ENCODE results near the gene C12orf57. TPM values are rescaled to one million over a fixed set of nuclear protein-coding genes. Genes with fewer than 3 reads are reported as not detected.

C12orf57 gene
- total and polyA plus RNA-seq, 2 experiments from 2014 or later: 204 to 262 TPM

DNA sequence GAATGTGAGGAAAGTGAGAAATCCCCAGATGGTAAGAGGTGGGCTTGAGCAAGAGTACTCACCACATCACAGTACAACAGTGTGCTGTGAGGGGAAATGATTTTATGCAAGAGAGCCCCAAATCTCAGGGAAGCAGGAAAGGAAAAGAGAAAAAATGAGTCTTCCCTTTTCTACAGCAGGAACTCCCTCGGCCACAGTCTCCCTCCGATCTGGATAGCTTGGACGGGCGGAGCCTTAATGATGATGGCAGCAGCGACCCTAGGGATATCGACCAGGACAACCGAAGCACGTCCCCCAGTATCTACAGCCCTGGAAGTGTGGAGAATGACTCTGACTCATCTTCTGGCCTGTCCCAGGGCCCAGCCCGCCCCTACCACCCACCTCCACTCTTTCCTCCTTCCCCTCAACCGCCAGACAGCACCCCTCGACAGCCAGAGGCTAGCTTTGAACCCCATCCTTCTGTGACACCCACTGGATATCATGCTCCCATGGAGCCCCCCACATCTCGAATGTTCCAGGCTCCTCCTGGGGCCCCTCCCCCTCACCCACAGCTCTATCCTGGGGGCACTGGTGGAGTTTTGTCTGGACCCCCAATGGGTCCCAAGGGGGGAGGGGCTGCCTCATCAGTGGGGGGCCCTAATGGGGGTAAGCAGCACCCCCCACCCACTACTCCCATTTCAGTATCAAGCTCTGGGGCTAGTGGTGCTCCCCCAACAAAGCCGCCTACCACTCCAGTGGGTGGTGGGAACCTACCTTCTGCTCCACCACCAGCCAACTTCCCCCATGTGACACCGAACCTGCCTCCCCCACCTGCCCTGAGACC lies 8.2 kb upstream of the C12orf57 start:
- no peaks in the 10 kb centered on the region for H3K9me2 ChIP-seq (ENCODE audit: insufficient read depth)
- DNase-seq (ENCODE audit: low spot score) (no peak), ATAC-seq (no peak)
- Mint-ChIP-seq H3K27ac (no peak overlapping the region; the same call in 1 of the 2 replicates), H3K4me1 (peaks cover 41% of the 10 kb centered on the region), H3K4me3 (peak overlapping the region; percentile 79; the same call in 1 of the 3 replicates), H3K36me3 (ENCODE audit: low read depth) (peaks cover 69% of the 10 kb centered on the region), H3K9me3 (peaks cover 3% of the 10 kb centered on the region; the same call in 1 of the 3 replicates), H3K27me3 (ENCODE audit: insufficient read depth, low read depth, poor library complexity) (peaks cover 26% of the 10 kb centered on the region)
- H3K36me3 ChIP-seq (ENCODE audit: insufficient read depth): peaks cover 17% of the 10 kb centered on the region
- TF ChIP-seq EZH2 (IDR thresholded peaks at IDR 0.05; ENCODE audit: low read depth, unreplicated experiment): no peak
- no peak for TF ChIP-seq JUNB (IDR thresholded peaks at IDR 0.05; ENCODE audit: unreplicated experiment)
- TF ChIP-seq ZNF114 (CRISPR knock-in tag; IDR thresholded peaks at IDR 0.05): no peak
- TF ChIP-seq POLR2AphosphoS5 (IDR thresholded peaks at IDR 0.05; ENCODE audit: low read depth): no peak
- TF ChIP-seq, protein P1, sequence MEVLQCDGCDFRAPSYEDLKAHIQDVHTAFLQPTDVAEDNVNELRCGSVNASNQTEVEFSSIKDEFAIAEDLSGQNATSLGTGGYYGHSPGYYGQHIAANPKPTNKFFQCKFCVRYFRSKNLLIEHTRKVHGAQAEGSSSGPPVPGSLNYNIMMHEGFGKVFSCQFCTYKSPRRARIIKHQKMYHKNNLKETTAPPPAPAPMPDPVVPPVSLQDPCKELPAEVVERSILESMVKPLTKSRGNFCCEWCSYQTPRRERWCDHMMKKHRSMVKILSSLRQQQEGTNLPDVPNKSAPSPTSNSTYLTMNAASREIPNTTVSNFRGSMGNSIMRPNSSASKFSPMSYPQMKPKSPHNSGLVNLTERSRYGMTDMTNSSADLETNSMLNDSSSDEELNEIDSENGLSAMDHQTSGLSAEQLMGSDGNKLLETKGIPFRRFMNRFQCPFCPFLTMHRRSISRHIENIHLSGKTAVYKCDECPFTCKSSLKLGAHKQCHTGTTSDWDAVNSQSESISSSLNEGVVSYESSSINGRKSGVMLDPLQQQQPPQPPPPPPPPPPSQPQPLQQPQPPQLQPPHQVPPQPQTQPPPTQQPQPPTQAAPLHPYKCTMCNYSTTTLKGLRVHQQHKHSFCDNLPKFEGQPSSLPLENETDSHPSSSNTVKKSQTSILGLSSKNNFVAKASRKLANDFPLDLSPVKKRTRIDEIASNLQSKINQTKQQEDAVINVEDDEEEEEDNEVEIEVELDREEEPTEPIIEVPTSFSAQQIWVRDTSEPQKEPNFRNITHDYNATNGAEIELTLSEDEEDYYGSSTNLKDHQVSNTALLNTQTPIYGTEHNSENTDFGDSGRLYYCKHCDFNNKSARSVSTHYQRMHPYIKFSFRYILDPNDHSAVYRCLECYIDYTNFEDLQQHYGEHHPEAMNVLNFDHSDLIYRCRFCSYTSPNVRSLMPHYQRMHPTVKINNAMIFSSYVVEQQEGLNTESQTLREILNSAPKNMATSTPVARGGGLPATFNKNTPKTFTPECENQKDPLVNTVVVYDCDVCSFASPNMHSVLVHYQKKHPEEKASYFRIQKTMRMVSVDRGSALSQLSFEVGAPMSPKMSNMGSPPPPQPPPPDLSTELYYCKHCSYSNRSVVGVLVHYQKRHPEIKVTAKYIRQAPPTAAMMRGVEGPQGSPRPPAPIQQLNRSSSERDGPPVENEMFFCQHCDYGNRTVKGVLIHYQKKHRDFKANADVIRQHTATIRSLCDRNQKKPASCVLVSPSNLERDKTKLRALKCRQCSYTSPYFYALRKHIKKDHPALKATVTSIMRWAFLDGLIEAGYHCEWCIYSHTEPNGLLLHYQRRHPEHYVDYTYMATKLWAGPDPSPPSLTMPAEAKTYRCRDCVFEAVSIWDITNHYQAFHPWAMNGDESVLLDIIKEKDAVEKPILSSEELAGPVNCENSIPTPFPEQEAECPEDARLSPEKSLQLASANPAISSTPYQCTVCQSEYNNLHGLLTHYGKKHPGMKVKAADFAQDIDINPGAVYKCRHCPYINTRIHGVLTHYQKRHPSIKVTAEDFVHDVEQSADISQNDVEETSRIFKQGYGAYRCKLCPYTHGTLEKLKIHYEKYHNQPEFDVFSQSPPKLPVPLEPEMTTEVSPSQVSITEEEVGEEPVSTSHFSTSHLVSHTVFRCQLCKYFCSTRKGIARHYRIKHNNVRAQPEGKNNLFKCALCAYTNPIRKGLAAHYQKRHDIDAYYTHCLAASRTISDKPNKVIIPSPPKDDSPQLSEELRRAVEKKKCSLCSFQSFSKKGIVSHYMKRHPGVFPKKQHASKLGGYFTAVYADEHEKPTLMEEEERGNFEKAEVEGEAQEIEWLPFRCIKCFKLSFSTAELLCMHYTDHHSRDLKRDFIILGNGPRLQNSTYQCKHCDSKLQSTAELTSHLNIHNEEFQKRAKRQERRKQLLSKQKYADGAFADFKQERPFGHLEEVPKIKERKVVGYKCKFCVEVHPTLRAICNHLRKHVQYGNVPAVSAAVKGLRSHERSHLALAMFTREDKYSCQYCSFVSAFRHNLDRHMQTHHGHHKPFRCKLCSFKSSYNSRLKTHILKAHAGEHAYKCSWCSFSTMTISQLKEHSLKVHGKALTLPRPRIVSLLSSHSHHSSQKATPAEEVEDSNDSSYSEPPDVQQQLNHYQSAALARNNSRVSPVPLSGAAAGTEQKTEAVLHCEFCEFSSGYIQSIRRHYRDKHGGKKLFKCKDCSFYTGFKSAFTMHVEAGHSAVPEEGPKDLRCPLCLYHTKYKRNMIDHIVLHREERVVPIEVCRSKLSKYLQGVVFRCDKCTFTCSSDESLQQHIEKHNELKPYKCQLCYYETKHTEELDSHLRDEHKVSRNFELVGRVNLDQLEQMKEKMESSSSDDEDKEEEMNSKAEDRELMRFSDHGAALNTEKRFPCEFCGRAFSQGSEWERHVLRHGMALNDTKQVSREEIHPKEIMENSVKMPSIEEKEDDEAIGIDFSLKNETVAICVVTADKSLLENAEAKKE (CRISPR knock-in tag; IDR thresholded peaks at IDR 0.05): no peak
- no peak for TF ChIP-seq STAT1 (IDR thresholded peaks at IDR 0.05; ENCODE audit: unreplicated experiment)
- no peak for TF ChIP-seq EZH2phosphoT487 (IDR thresholded peaks at IDR 0.05; ENCODE audit: unreplicated experiment)
- TF ChIP-seq, protein P2, sequence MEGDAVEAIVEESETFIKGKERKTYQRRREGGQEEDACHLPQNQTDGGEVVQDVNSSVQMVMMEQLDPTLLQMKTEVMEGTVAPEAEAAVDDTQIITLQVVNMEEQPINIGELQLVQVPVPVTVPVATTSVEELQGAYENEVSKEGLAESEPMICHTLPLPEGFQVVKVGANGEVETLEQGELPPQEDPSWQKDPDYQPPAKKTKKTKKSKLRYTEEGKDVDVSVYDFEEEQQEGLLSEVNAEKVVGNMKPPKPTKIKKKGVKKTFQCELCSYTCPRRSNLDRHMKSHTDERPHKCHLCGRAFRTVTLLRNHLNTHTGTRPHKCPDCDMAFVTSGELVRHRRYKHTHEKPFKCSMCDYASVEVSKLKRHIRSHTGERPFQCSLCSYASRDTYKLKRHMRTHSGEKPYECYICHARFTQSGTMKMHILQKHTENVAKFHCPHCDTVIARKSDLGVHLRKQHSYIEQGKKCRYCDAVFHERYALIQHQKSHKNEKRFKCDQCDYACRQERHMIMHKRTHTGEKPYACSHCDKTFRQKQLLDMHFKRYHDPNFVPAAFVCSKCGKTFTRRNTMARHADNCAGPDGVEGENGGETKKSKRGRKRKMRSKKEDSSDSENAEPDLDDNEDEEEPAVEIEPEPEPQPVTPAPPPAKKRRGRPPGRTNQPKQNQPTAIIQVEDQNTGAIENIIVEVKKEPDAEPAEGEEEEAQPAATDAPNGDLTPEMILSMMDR (conservative IDR thresholded peaks at IDR 0.05; ENCODE audit: low read depth in 2 of 2): no peak
- TF ChIP-seq ETS1 (IDR thresholded peaks at IDR 0.05): no peak
- no peak for TF ChIP-seq ZNF331 (CRISPR knock-in tag; IDR thresholded peaks at IDR 0.05; ENCODE audit: low read depth)
- TF ChIP-seq, protein P3, sequence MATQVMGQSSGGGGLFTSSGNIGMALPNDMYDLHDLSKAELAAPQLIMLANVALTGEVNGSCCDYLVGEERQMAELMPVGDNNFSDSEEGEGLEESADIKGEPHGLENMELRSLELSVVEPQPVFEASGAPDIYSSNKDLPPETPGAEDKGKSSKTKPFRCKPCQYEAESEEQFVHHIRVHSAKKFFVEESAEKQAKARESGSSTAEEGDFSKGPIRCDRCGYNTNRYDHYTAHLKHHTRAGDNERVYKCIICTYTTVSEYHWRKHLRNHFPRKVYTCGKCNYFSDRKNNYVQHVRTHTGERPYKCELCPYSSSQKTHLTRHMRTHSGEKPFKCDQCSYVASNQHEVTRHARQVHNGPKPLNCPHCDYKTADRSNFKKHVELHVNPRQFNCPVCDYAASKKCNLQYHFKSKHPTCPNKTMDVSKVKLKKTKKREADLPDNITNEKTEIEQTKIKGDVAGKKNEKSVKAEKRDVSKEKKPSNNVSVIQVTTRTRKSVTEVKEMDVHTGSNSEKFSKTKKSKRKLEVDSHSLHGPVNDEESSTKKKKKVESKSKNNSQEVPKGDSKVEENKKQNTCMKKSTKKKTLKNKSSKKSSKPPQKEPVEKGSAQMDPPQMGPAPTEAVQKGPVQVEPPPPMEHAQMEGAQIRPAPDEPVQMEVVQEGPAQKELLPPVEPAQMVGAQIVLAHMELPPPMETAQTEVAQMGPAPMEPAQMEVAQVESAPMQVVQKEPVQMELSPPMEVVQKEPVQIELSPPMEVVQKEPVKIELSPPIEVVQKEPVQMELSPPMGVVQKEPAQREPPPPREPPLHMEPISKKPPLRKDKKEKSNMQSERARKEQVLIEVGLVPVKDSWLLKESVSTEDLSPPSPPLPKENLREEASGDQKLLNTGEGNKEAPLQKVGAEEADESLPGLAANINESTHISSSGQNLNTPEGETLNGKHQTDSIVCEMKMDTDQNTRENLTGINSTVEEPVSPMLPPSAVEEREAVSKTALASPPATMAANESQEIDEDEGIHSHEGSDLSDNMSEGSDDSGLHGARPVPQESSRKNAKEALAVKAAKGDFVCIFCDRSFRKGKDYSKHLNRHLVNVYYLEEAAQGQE (IDR thresholded peaks at IDR 0.05; ENCODE audit: unreplicated experiment): no peak
- no peak for TF ChIP-seq CREB1 (CRISPR knock-in tag; IDR thresholded peaks at IDR 0.05; ENCODE audit: low read depth)
- TF ChIP-seq NANOG (IDR thresholded peaks at IDR 0.05; ENCODE audit: borderline replicate concordance): no peak
- peaks cover 28% of the 10 kb centered on the region for H4K20me1 ChIP-seq (replicated peaks; ENCODE audit: insufficient read depth)
- no peak overlapping the region for H2AFZ ChIP-seq
- H3K4me3 ChIP-seq: no peak overlapping the region
- H3K79me2 ChIP-seq (replicated peaks; ENCODE audit: insufficient read depth): peaks cover 35% of the 10 kb centered on the region
- no peaks in the 10 kb centered on the region for H3K27me3 ChIP-seq (ENCODE audit: insufficient read depth)
- H3K4me2 ChIP-seq: no peak overlapping the region
- H3F3A ChIP-seq (replicated peaks; ENCODE audit: low read depth): peaks cover 48% of the 10 kb centered on the region
- H3K27ac ChIP-seq (ENCODE audit: low read depth): no peak overlapping the region
- H3K4me1 ChIP-seq (ENCODE audit: insufficient read depth): peaks cover 15% of the 10 kb centered on the region
